Neural cell (in vitro differentiated cells): ENCODE results near the gene ATP7B.

Experiments
- POLR2AphosphoS5 ChIP-seq: IDR thresholded peaks from 2 replicates; pipeline ENCODE4 v1.6.1; 2012
- TAF1 ChIP-seq: IDR thresholded peaks from 2 replicates; pipeline ENCODE4 v1.6.1; 2012; ENCODE audit warnings: low read depth
- TF ChIP-seq, protein P1 (sequence below): fragments of 450-650 bp; IDR thresholded peaks from 2 replicates; pipeline ENCODE4 v1.5.1; 2014; ENCODE audit warnings: antibody characterized with exemption, mild to moderate bottlenecking, moderate library complexity; ENCODE audit not compliant: poor library complexity, severe bottlenecking

DNA sequence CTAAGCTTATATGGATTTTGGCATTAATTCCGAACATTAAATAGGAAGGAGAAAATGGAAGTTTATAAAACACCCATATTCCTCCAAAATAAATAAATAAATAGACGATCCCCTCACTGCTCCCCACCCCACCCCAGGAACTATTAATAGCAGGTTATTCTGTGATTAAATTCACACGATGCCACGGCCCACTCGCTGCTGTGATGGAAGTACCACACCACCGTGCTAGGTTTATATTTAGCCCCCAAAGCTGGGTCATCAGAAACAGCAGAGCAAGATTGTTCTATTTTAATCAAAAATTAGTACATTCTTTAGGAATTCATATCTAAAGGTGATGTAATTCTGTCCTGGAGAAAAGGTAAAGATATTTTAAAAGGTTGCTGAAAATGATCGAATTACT is 84.1 kb downstream of the ATP7B start:
- TF ChIP-seq, protein P1, sequence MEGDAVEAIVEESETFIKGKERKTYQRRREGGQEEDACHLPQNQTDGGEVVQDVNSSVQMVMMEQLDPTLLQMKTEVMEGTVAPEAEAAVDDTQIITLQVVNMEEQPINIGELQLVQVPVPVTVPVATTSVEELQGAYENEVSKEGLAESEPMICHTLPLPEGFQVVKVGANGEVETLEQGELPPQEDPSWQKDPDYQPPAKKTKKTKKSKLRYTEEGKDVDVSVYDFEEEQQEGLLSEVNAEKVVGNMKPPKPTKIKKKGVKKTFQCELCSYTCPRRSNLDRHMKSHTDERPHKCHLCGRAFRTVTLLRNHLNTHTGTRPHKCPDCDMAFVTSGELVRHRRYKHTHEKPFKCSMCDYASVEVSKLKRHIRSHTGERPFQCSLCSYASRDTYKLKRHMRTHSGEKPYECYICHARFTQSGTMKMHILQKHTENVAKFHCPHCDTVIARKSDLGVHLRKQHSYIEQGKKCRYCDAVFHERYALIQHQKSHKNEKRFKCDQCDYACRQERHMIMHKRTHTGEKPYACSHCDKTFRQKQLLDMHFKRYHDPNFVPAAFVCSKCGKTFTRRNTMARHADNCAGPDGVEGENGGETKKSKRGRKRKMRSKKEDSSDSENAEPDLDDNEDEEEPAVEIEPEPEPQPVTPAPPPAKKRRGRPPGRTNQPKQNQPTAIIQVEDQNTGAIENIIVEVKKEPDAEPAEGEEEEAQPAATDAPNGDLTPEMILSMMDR: no peak
- TF ChIP-seq POLR2AphosphoS5: no peak
- TF ChIP-seq TAF1: no peak
